HG02870 (cell line): ENCODE measurements around the gene FANCC.

Experiments
- ATAC-seq: cut with Tn5 transposase; IDR thresholded peaks from one replicate; pipeline ENCODE4 v1.9.1; 2021; ENCODE audit warnings: mild to moderate bottlenecking, moderate library complexity; ENCODE audit not compliant: unreplicated experiment

The FANCC gene

GRCh38 chr9:95155220-95155619, 162.3 kb downstream of the FANCC start:
- ATAC-seq = no peak

- ATAC-seq = no peak
Measured at GRCh38 chr9:95150903-95151302, 166.6 kb downstream of the FANCC start.

GRCh38 chr9:95148208-95148520, 169.3 kb downstream of the FANCC start:
- ATAC-seq = no peak

- no peak for ATAC-seq
Measured at GRCh38 chr9:95147452-95148207, 169.9 kb downstream of the FANCC start.

GRCh38 chr9:95143591-95144561, 173.6 kb downstream of the FANCC start:
- ATAC-seq = no peak

- no peak for ATAC-seq
Measured at GRCh38 chr9:95142728-95143127, 174.8 kb downstream of the FANCC start.

GRCh38 chr9:95142315-95142714, 175.2 kb downstream of the FANCC start:
- no peak for ATAC-seq

GRCh38 chr9:95140821-95141220, 176.7 kb downstream of the FANCC start:
- ATAC-seq = no peak

- ATAC-seq = no peak
Measured at GRCh38 chr9:95139126-95139525, 178.4 kb downstream of the FANCC start.

GRCh38 chr9:95138474-95138873, 179.0 kb downstream of the FANCC start:
- no peak for ATAC-seq

- ATAC-seq = no peak
Measured at GRCh38 chr9:95137587-95138145, 179.8 kb downstream of the FANCC start.

- ATAC-seq = no peak
Measured at GRCh38 chr9:95135756-95136155, 181.8 kb downstream of the FANCC start.

GRCh38 chr9:95134457-95134881, 183.0 kb downstream of the FANCC start:
- ATAC-seq = no peak

- no peak for ATAC-seq
Measured at GRCh38 chr9:95133325-95133705, 184.2 kb downstream of the FANCC start.

- ATAC-seq = no peak
Measured at GRCh38 chr9:95132366-95133324, 184.9 kb downstream of the FANCC start.

GRCh38 chr9:95131023-95131943, 186.2 kb downstream of the FANCC start:
- no peak for ATAC-seq

GRCh38 chr9:95130484-95130883, 187.0 kb downstream of the FANCC start:
- no peak for ATAC-seq

GRCh38 chr9:95129476-95130291, 187.8 kb downstream of the FANCC start:
- ATAC-seq = no peak

GRCh38 chr9:95128177-95128524, 189.4 kb downstream of the FANCC start:
- ATAC-seq = no peak
